H9 (cell line): ENCODE data around the gene ATP6V0E1. TPM values are rescaled to one million over a fixed set of nuclear protein-coding genes. Genes with fewer than 3 reads are reported as not detected.

Source experiments
- DNase-seq: peaks from one replicate; pipeline ENCODE4 v3.0.0-alpha.2; 2017
- H2AFZ ChIP-seq: one replicate; pipeline ENCODE4 v1.6.1; 2013; ENCODE audit warnings: mild to moderate bottlenecking, low read length, control low read depth, moderate library complexity
- H2AK5ac ChIP-seq: 2 replicates; pipeline ENCODE4 v1.6.1; 2013; ENCODE audit warnings: low read length, control low read depth, mixed read lengths; ENCODE audit not compliant: insufficient read length
- H2BK120ac ChIP-seq: one replicate; pipeline ENCODE4 v1.6.1; 2013; ENCODE audit warnings: low read depth, mild to moderate bottlenecking, low read length, control low read depth, inconsistent platforms; ENCODE audit not compliant: poor library complexity, severe bottlenecking
- H2BK12ac ChIP-seq: 2 replicates; pipeline ENCODE4 v1.6.1; 2013; ENCODE audit warnings: low read length, control low read depth, mixed read lengths, low read depth; ENCODE audit not compliant: insufficient read length
- H2BK15ac ChIP-seq: 2 replicates; pipeline ENCODE4 v1.6.1; 2013; ENCODE audit warnings: low read depth, low read length, control low read depth
- H2BK20ac ChIP-seq: one replicate; pipeline ENCODE4 v1.6.1; 2013; ENCODE audit warnings: low read depth, mild to moderate bottlenecking, low read length, control low read depth, inconsistent platforms; ENCODE audit not compliant: poor library complexity, severe bottlenecking
- H2BK5ac ChIP-seq: 2 replicates; pipeline ENCODE4 v1.6.1; 2013; ENCODE audit warnings: low read length, control low read depth, mixed read lengths; ENCODE audit not compliant: insufficient read length
- H3K14ac ChIP-seq: 2 replicates; pipeline ENCODE4 v1.6.1; 2013; ENCODE audit warnings: low read length, control low read depth; ENCODE audit not compliant: insufficient read depth
- H3K18ac ChIP-seq: 2 replicates; pipeline ENCODE4 v1.6.1; 2013; ENCODE audit warnings: low read depth, mild to moderate bottlenecking, mixed read lengths, low read length, control low read depth; ENCODE audit not compliant: insufficient read length
- H3K23ac ChIP-seq: 2 replicates; pipeline ENCODE4 v1.6.1; 2013; ENCODE audit warnings: low read length, control low read depth, mixed read lengths, low read depth; ENCODE audit not compliant: insufficient read length
- H3K23me2 ChIP-seq: 2 replicates; pipeline ENCODE4 v1.6.1; 2013; ENCODE audit warnings: low read depth, mild to moderate bottlenecking, mixed read lengths, low read length, control low read depth; ENCODE audit not compliant: insufficient read length, poor library complexity, severe bottlenecking
- H3K27ac ChIP-seq: 2 replicates; pipeline ENCODE4 v1.5.1; 2013; ENCODE audit warnings: low read length, control low read depth, mixed read lengths, low read depth; ENCODE audit not compliant: insufficient read length
- H3K27me3 ChIP-seq: 2 replicates; pipeline ENCODE4 v1.6.1; 2013; ENCODE audit warnings: low read length, control low read depth, inconsistent platforms; ENCODE audit not compliant: insufficient read depth
- H3K4ac ChIP-seq: 2 replicates; pipeline ENCODE4 v1.6.1; 2013; ENCODE audit warnings: low read depth, mild to moderate bottlenecking, control low read depth, inconsistent platforms, low read length, moderate library complexity
- H3K4me1 ChIP-seq: 2 replicates; pipeline ENCODE4 v1.6.1; 2013; ENCODE audit warnings: low read length, control low read depth, inconsistent platforms; ENCODE audit not compliant: insufficient read depth
- H3K4me2 ChIP-seq: 2 replicates; pipeline ENCODE4 v1.6.1; 2013; ENCODE audit warnings: low read length, control low read depth, mixed read lengths; ENCODE audit not compliant: insufficient read length, insufficient read depth
- H3K56ac ChIP-seq: 2 replicates; pipeline ENCODE4 v1.6.1; 2013; ENCODE audit warnings: low read depth, mild to moderate bottlenecking, mixed read lengths, low read length, control low read depth; ENCODE audit not compliant: insufficient read length
- H3K79me1 ChIP-seq: 2 replicates; pipeline ENCODE4 v1.6.1; 2013; ENCODE audit warnings: low read depth, mild to moderate bottlenecking, moderate library complexity, low read length, control low read depth, inconsistent platforms; ENCODE audit not compliant: insufficient read depth, poor library complexity, severe bottlenecking
- H3K79me2 ChIP-seq: 2 replicates; pipeline ENCODE4 v1.6.1; 2013; ENCODE audit warnings: low read length, control low read depth, inconsistent platforms; ENCODE audit not compliant: insufficient read depth
- H3K9ac ChIP-seq: 2 replicates; pipeline ENCODE4 v1.6.1; 2013; ENCODE audit warnings: low read length, control low read depth, mixed read lengths; ENCODE audit not compliant: insufficient read length; ENCODE audit errors: extremely low read depth
- H3K9me3 ChIP-seq: one replicate; pipeline ENCODE4 v1.6.1; 2013; ENCODE audit warnings: low read depth, low read length, inconsistent platforms; ENCODE audit not compliant: control insufficient read depth
- H3T11ph ChIP-seq: one replicate; pipeline ENCODE4 v1.6.1; 2013; ENCODE audit warnings: mild to moderate bottlenecking, low read length, control low read depth, inconsistent platforms
- H4K20me1 ChIP-seq: one replicate; pipeline ENCODE4 v1.6.1; 2013; ENCODE audit not compliant: control insufficient read depth, insufficient read length, insufficient read depth
- H4K5ac ChIP-seq: 2 replicates; pipeline ENCODE4 v1.6.1; 2013; ENCODE audit warnings: low read depth, mild to moderate bottlenecking, mixed read lengths, low read length, control low read depth; ENCODE audit not compliant: insufficient read length
- H4K8ac ChIP-seq: replicated peaks from 2 replicates; pipeline ENCODE4 v1.6.1; 2013; ENCODE audit warnings: low read length, control low read depth, mixed read lengths, low read depth; ENCODE audit not compliant: insufficient read length
- H4K91ac ChIP-seq: 2 replicates; pipeline ENCODE4 v1.6.1; 2013; ENCODE audit warnings: low read depth, mild to moderate bottlenecking, moderate library complexity, mixed read lengths, low read length, control low read depth; ENCODE audit not compliant: insufficient read length
- H3K27ac Mint-ChIP-seq, 3 experiments: 2 replicates in 2 of 3; 3 replicates in 1 of 3; pipeline ENCODE4 v1.8.0; 2020 to 2021; ENCODE audit warnings: mixed read lengths in 3 of 3, mild to moderate bottlenecking in 1 of 3, moderate library complexity in 1 of 3
- H3K27me3 Mint-ChIP-seq: 2 replicates; pipeline ENCODE4 v1.8.0; 2021; ENCODE audit warnings: low read depth, mild to moderate bottlenecking, moderate library complexity, mixed read lengths
- H3K36me3 Mint-ChIP-seq, 3 experiments: 2 replicates in 2 of 3; 3 replicates in 1 of 3; pipeline ENCODE4 v1.8.0; 2020 to 2021; ENCODE audit warnings: low read depth in 3 of 3, mixed read lengths in 3 of 3; ENCODE audit not compliant: insufficient read depth in 1 of 3
- H3K4me1 Mint-ChIP-seq, 2 experiments: 2 replicates each; pipeline ENCODE4 v1.8.0; 2020; ENCODE audit warnings: mixed read lengths in 2 of 2
- H3K4me3 Mint-ChIP-seq, 2 experiments: 2 replicates in 1 of 2; 3 replicates in 1 of 2; pipeline ENCODE4 v1.8.0; 2020 to 2021; ENCODE audit warnings: mild to moderate bottlenecking in 2 of 2, mixed read lengths in 2 of 2, moderate library complexity in 1 of 2
- H3K9me3 Mint-ChIP-seq, 2 experiments: 2 replicates in 1 of 2; 3 replicates in 1 of 2; pipeline ENCODE4 v1.8.0; 2020; ENCODE audit warnings: mild to moderate bottlenecking in 2 of 2, mixed read lengths in 2 of 2, moderate library complexity in 1 of 2
- CTCF ChIP-seq: fragments of 200-600 bp; sonication (generic); conservative IDR thresholded peaks from 3 replicates; pipeline ENCODE4 v1.8.0; 2021; ENCODE audit warnings: antibody characterized with exemption, mild to moderate bottlenecking
- WGBS: extraction: QIAGEN DNeasy Blood & Tissue Kit; methylation state at CpG from one replicate; pipeline ENCODE4 v1.1.7; 2013; ENCODE audit warnings: missing lambda C conversion rate, low lambda C conversion rate, mixed read lengths; ENCODE audit not compliant: insufficient read length; ENCODE audit errors: extremely low coverage; 5-methylcytosine and 5-hydroxymethylcytosine counted together
- long read RNA-seq: library from polyadenylated mRNA; unstranded; transcript quantifications from one replicate; pipeline ENCODE4 v2.0.0, GENCODE V29; 2020
- total RNA-seq: library from RNA; stranded (reverse); gene quantifications from 2 replicates; pipeline ENCODE4 v1.2.1, GENCODE V29; 2021

ATP6V0E1 gene
- 101 TPM in 2 replicates for total RNA-seq
- long read RNA-seq, transcript ATP6V0E1-203 (4 exons, 1,433 nt) = major isoform, 61 of 64 reads
- long read RNA-seq, partial matches to known transcripts = 0 of 64 reads
- long read RNA-seq, other reads (novel, unspliced or antisense) = 3 of 64 reads

DNA sequence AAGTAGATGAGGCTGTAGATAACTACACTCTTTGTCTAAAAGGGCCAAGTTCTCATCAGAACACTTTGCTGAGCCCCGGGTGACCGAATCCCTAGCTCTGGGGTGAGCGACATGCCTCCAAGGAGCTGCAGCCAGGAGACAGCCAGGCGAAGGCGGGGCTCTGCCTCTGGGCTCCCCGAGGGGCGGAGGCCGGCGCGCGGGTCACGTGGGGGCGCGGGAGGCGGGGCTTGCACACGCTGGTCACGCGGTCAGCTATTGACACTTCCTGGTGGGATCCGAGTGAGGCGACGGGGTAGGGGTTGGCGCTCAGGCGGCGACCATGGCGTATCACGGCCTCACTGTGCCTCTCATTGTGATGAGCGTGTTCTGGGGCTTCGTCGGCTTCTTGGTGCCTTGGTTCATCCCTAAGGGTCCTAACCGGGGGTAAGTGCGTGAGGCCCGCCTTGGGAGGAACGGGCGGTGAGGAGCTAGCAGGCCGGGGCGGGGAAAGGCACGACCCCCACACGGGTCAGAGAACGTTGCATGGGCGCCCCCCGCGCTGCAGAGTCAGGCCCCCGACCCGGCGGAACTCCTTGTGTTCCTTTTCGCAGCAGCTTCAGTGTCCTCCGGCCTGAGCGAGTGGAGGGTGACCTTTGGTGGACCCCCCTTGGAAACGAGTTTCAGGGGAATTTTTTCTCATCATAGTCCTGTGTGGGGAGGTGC, at the start of gene ATP6V0E1:
TSS of gene ATP6V0E1 (plus strand) at position 230 of the 702 bp plus-strand sequence. CDS start at position 320, 90 bp downstream.
- Histone ChIP-seq H2BK20ac (no peak within 1 kb of the TSS), H3K4me2 (peak within 1 kb of the TSS; percentile 77), H3K23ac (no peak within 1 kb of the TSS), H3K56ac (peak within 1 kb of the TSS; percentile 37), H3K27ac (no peak within 1 kb of the TSS), H3T11ph (no peak within 1 kb of the TSS), H2AK5ac (no peak within 1 kb of the TSS), H4K5ac (no peak within 1 kb of the TSS), H3K4me1 (no peaks in the 10 kb centered on the region), H4K20me1 (no peaks in the 10 kb centered on the region), H4K8ac (no peak within 1 kb of the TSS), H3K9ac (peak within 1 kb of the TSS; percentile 86), H4K91ac (peak within 1 kb of the TSS; percentile 35), H2BK12ac (no peak within 1 kb of the TSS), H3K4ac (no peak within 1 kb of the TSS), H2BK15ac (no peak within 1 kb of the TSS), H3K9me3 (no peaks in the 10 kb centered on the region), H2BK120ac (no peak within 1 kb of the TSS), H3K79me2 (peaks cover 8% of the 10 kb centered on the region; the same call in 1 of the 2 replicates), H3K23me2 (peaks cover 9% of the 10 kb centered on the region), H2BK5ac (no peak within 1 kb of the TSS), H3K14ac (peak within 1 kb of the TSS; percentile 72), H2AFZ (no peak within 1 kb of the TSS), H3K79me1 (no peaks in the 10 kb centered on the region), H3K27me3 (no peaks in the 10 kb centered on the region; the same call in 1 of the 2 replicates), H3K18ac (peak within 1 kb of the TSS; percentile 78)
- DNase-seq = peak; percentile 98
- WGBS = no CpG with 5 or more reads among the region's 49 CpGs
- Mint-ChIP-seq H3K9me3 (no peaks in the 10 kb centered on the region), H3K4me1 (peaks cover 9% of the 10 kb centered on the region in 2 experiments), H3K27me3 (peaks cover 2% of the 10 kb centered on the region; the same call in 1 of the 2 replicates), H3K4me3 (peak within 1 kb of the TSS; percentile 98), H3K27ac (peak within 1 kb of the TSS; percentile 96 to 99 (median 99)), H3K36me3 (peaks cover 6 to 22% (median 15%) of the 10 kb centered on the region in 3 experiments; a peak in 6 of 7 replicates)
- no peak for TF ChIP-seq CTCF
